HCT116 (cell line): ENCODE measurements around the gene ERC1. TPM values are rescaled to one million over a fixed set of nuclear protein-coding genes. Genes with fewer than 3 reads are reported as not detected.

Source experiments
- ATAC-seq: fragments of 200-7000 bp; cut with Tn5 transposase; 2 replicates; pipeline ENCODE4 v1.9.1; 2020; ENCODE audit warnings: mild to moderate bottlenecking, moderate library complexity
- BruUV-seq: library from RNA; stranded (reverse); fragments of 400-500 nt; replicated peaks from 2 replicates; lab custom pipeline; 2021; lab: Mats Ljungman, UMichigan
- CTCF ChIA-PET: fragments of 300-600 bp; sonication (Branson Sonifier 250); formaldehyde crosslinking; loops from one replicate; lab custom pipeline; 2021; ENCODE audit warnings: antibody characterized with exemption; lab: Charles Lee
- POLR2A ChIA-PET: fragments of 300-600, 350-600 bp; sonication (Branson Sonifier 250); formaldehyde crosslinking; loops from one replicate; lab custom pipeline; 2021; ENCODE audit warnings: antibody characterized with exemption; lab: Charles Lee
- RAD21 ChIA-PET, 2 experiments: fragments of 300-600 bp; sonication (Branson Sonifier 250); formaldehyde crosslinking; loops; one replicate each; lab custom pipeline; 2023; ENCODE audit warnings: low total read pairs in 2 of 2; ENCODE audit not compliant: uncharacterized antibody in 2 of 2, unreplicated experiment in 2 of 2, low non-redundant PET in 1 of 2; lab: Charles Lee
- DNase-seq: peaks from one replicate; pipeline ENCODE4 v3.0.0-alpha.2; 2010; ENCODE audit warnings: low read depth, low spot score
- H2AFZ ChIP-seq: fragments of 200-600 bp; shearing (Covaris generic), sonication (generic); 2 replicates; pipeline ENCODE4 v1.6.1; 2017; ENCODE audit warnings: low read depth, mixed run types, mixed read lengths, antibody characterized with exemption, low read length; ENCODE audit not compliant: poor library complexity, severe bottlenecking
- H3K27ac ChIP-seq: 2 replicates; pipeline ENCODE4 v1.5.1; 2012; ENCODE audit warnings: low read depth, low read length
- H3K27me3 ChIP-seq: fragments of 200-600 bp; sonication (generic); 2 replicates; pipeline ENCODE4 v1.6.1; 2016; ENCODE audit warnings: mixed run types, low read length, mixed read lengths; ENCODE audit not compliant: insufficient read depth
- H3K36me3 ChIP-seq, 2 experiments: fragments of 200-500 bp in 1 of 2; fragments of 200-600 bp in 1 of 2; sonication (Bioruptor generic) in 1 of 2; sonication (generic) in 1 of 2; 2 replicates each; pipeline versions ENCODE4 v1.5.1 to v1.6.1; 2014 to 2016; ENCODE audit warnings: low read length in 2 of 2, inconsistent platforms in 1 of 2, mixed read lengths in 1 of 2, mixed run types in 1 of 2; ENCODE audit not compliant: insufficient read depth in 2 of 2, control insufficient read depth in 1 of 2
- H3K4me1 ChIP-seq, 2 experiments: fragments of 200-600 bp in 1 of 2; sonication (generic) in 1 of 2; 2 replicates each; pipeline versions ENCODE4 v1.5.1 to v1.6.1; 2012 to 2017; ENCODE audit warnings: low read length in 2 of 2, inconsistent platforms in 1 of 2, mild to moderate bottlenecking in 1 of 2, mixed read lengths in 1 of 2, mixed run types in 1 of 2, moderate library complexity in 1 of 2; ENCODE audit not compliant: insufficient read depth in 2 of 2, control insufficient read depth in 1 of 2
- H3K4me2 ChIP-seq: fragments of 200-600 bp; sonication (generic); 2 replicates; pipeline ENCODE4 v1.6.1; 2017; ENCODE audit warnings: mixed run types, low read length, mixed read lengths
- H3K4me3 ChIP-seq, 2 experiments: fragments of 200-600 bp in 1 of 2; sonication (generic) in 1 of 2; replicated peaks in 1 of 2; 2 replicates each; pipeline ENCODE4 v1.5.1; 2011 to 2016; ENCODE audit warnings: low read length in 2 of 2, control low read depth in 1 of 2, low read depth in 1 of 2, mild to moderate bottlenecking in 1 of 2, mixed read lengths in 1 of 2, mixed run types in 1 of 2
- H3K79me2 ChIP-seq: fragments of 200-600 bp; sonication (generic); 2 replicates; pipeline ENCODE4 v1.6.1; 2017; ENCODE audit warnings: mild to moderate bottlenecking, mixed run types, low read length, moderate library complexity, mixed read lengths; ENCODE audit not compliant: insufficient read depth
- H3K9ac ChIP-seq: fragments of 200-600 bp; sonication (generic); 2 replicates; pipeline ENCODE4 v1.6.1; 2016; ENCODE audit warnings: low read length, mixed read lengths
- H3K9me2 ChIP-seq: fragments of 200-600 bp; sonication (generic), shearing (Covaris generic); 2 replicates; pipeline ENCODE4 v1.6.1; 2017; ENCODE audit warnings: mixed run types, mild to moderate bottlenecking, moderate library complexity; ENCODE audit not compliant: insufficient read depth
- H3K9me3 ChIP-seq, 2 experiments: fragments of 200-500 bp in 1 of 2; fragments of 200-600 bp in 1 of 2; sonication (Bioruptor generic) in 1 of 2; sonication (generic) in 1 of 2; 2 replicates each; pipeline ENCODE4 v1.6.1; 2014 to 2017; ENCODE audit warnings: low read length in 2 of 2, mixed read lengths in 2 of 2, inconsistent platforms in 1 of 2, low read depth in 1 of 2, mild to moderate bottlenecking in 1 of 2, mixed run types in 1 of 2, moderate library complexity in 1 of 2; ENCODE audit not compliant: control insufficient read depth in 1 of 2, insufficient read depth in 1 of 2
- H4K20me1 ChIP-seq: fragments of 200-600 bp; sonication (generic), shearing (Covaris generic); 2 replicates; pipeline ENCODE4 v1.6.1; 2017; ENCODE audit warnings: mixed run types, mild to moderate bottlenecking, moderate library complexity; ENCODE audit not compliant: insufficient read depth
- ELF1 ChIP-seq: IDR thresholded peaks from 2 replicates; pipeline ENCODE4 v1.6.1; 2012; ENCODE audit warnings: low read depth, borderline replicate concordance
- EZH2 ChIP-seq: fragments of 200-600 bp; sonication (generic); IDR thresholded peaks from 2 replicates; pipeline ENCODE4 v1.6.1; 2017; ENCODE audit warnings: antibody characterized with exemption, mixed run types
- FOSL1 ChIP-seq: IDR thresholded peaks from 2 replicates; pipeline ENCODE4 v1.6.1; 2012; ENCODE audit warnings: low read depth
- MAX ChIP-seq: IDR thresholded peaks from 2 replicates; pipeline ENCODE4 v1.6.1; 2012
- POLR2A ChIP-seq: IDR thresholded peaks from 2 replicates; pipeline ENCODE4 v1.7.0; 2011; ENCODE audit warnings: borderline replicate concordance; ENCODE audit not compliant: insufficient read depth, insufficient read length; ENCODE audit errors: extremely low read depth
- RAD21 ChIP-seq: IDR thresholded peaks from 2 replicates; pipeline ENCODE4 v1.6.1; 2012; ENCODE audit warnings: low read depth, mild to moderate bottlenecking
- SIN3A ChIP-seq: IDR thresholded peaks from 2 replicates; pipeline ENCODE4 v1.6.1; 2012; ENCODE audit warnings: low read depth
- TCF7L2 ChIP-seq: IDR thresholded peaks from 2 replicates; pipeline ENCODE4 v1.7.0; 2011; ENCODE audit warnings: borderline replicate concordance, inconsistent platforms; ENCODE audit not compliant: insufficient read depth, insufficient read length; ENCODE audit errors: extremely low read depth
- intact Hi-C: fragments of 100-400 bp; cut with micrococcal nuclease; formaldehyde crosslinking; loops from 2 replicates; pipeline ENCODE4 v1.10.0; 2022
- total RNA-seq: library from RNA; stranded (reverse); gene quantifications from one replicate; pipeline ENCODE4 v1.2.1, GENCODE V29; 2021; ENCODE audit not compliant: unreplicated experiment

Gene ERC1
- total RNA-seq, 1 experiment from 2014 or later: 41.9 TPM

- TF ChIP-seq SIN3A (no peak), ELF1 (no peak), MAX (no peak), RAD21 (no peak), TCF7L2 (no peak), FOSL1 (no peak), EZH2 (no peak)
- TF ChIP-seq, all 23 proteins: peak for 0
Observed at GRCh38 chr12:1509413-1510052, 518.5 kb downstream of the ERC1 start (continued).

- H2AFZ ChIP-seq: no peak overlapping the region
- no peaks in the 10 kb centered on the region for H4K20me1 ChIP-seq
- intact Hi-C loops: no loop called here
- H3K4me1 ChIP-seq: no peaks in the 10 kb centered on the region
- H3K9me3 ChIP-seq: no peaks in the 10 kb centered on the region
- no peak overlapping the region for H3K4me3 ChIP-seq
- no peaks in the 10 kb centered on the region for H3K9me2 ChIP-seq
- TF ChIP-seq POLR2A: no peak
- ChIA-PET CTCF (no interaction called here), POLR2A (no interaction called here), RAD21 (no interaction called here)
- BruUV-seq: no TSS peak
- no peaks in the 10 kb centered on the region for H3K79me2 ChIP-seq
- no peak overlapping the region for H3K27ac ChIP-seq
- no peak for DNase-seq
- H3K9ac ChIP-seq: no peak overlapping the region
- ATAC-seq: no peak
- no peak overlapping the region for H3K4me2 ChIP-seq
- no peaks in the 10 kb centered on the region for H3K36me3 ChIP-seq
- no peaks in the 10 kb centered on the region for H3K27me3 ChIP-seq
Observed at GRCh38 chr12:1510056-1510812, 519.2 kb downstream of the ERC1 start.
